GM13976 (cell line): ENCODE results near the gene SFTPA2.
"Not testable (repeated sequence)": the region's sequence is repeated elsewhere in the genome, so short reads cannot be mapped to it uniquely, and the experiment has no call there.

Experiments used
- DNase-seq: peaks from one replicate; pipeline ENCODE4 v3.0.0; 2012; ENCODE audit warnings: low spot score
- in situ Hi-C: fragments of 300-500 bp; cut with MboI; formaldehyde crosslinking; loops from one replicate; pipeline ENCODE4 v1.12.0; 2022; ENCODE audit warnings: low sequenced_read_pairs, mixed read lengths, inconsistent platforms; ENCODE audit not compliant: unreplicated experiment
- TF ChIP-seq, protein P1 (sequence below): IDR thresholded peaks from 2 replicates; pipeline ENCODE4 v1.5.1; 2012; ENCODE audit warnings: borderline replicate concordance, mild to moderate bottlenecking; ENCODE audit not compliant: insufficient read depth; ENCODE audit errors: extremely low read depth, missing control alignments, control extremely low read depth

The SFTPA2 gene

DNA sequence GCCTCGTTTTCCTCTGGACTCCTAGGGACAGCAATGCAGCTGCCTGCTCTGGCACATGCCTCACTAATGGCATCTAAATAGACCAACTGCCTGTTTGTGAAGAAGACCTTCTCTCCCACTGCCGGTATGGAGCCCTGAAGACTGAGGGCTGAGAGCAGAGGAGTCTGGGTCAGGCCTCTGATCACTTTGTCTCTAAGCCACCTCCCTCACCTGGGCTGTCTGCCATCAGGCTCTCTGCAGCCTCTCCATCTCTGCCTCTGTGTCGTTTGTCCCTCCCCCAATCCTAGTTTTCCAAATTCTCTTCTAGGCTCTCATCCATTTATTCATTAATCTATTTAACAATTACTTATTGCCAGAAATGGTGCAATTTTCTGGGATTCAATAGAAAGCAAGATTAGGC lies 35.3 kb upstream of the SFTPA2 start:
- TF ChIP-seq, protein P1, sequence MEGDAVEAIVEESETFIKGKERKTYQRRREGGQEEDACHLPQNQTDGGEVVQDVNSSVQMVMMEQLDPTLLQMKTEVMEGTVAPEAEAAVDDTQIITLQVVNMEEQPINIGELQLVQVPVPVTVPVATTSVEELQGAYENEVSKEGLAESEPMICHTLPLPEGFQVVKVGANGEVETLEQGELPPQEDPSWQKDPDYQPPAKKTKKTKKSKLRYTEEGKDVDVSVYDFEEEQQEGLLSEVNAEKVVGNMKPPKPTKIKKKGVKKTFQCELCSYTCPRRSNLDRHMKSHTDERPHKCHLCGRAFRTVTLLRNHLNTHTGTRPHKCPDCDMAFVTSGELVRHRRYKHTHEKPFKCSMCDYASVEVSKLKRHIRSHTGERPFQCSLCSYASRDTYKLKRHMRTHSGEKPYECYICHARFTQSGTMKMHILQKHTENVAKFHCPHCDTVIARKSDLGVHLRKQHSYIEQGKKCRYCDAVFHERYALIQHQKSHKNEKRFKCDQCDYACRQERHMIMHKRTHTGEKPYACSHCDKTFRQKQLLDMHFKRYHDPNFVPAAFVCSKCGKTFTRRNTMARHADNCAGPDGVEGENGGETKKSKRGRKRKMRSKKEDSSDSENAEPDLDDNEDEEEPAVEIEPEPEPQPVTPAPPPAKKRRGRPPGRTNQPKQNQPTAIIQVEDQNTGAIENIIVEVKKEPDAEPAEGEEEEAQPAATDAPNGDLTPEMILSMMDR, result no peak
- DNase-seq, result no peak
- in situ Hi-C loops, result no loop called here

DNA sequence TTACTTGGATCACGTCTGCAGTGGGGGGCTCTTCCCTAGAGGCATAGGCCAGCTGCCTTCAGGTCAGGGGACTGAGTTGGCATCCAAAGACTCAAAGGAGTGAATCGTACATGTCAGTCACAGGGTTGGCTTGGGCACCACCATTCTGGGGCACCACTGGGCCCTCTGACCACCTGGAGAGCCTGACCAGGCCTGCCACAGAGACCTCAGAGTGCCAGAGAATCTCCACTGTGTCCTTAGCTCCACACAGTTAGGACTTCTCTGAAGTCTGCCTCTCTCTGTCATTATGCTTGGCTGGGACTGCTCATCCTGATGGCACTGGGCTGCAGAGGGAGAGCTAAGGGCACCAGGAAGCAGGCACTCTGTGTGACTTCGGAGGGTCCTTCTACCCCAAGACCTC lies 34.4 kb upstream of the SFTPA2 start:
- DNase-seq, in situ Hi-C loops: not testable (repeated sequence)

DNA sequence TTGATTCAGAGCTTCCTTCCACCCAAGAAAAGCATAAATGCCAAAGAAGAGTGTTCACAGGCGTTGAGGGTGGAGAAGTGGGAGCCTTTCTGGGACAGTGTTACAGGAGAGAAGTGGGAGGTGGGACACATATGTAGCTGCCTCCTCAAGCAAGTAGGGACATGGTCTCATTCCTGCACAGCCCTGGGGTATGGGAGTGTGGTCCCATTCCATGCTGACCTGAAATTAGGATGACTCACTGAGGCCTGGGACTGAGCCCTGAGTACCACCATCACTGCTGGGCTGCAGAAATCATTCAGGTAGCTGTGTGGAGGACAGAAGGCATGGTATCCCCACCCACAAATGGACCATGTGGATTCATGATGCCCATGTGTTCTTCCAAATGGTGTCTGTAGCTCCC lies 33.2 kb upstream of the SFTPA2 start:
- in situ Hi-C loops, result no loop called here
- TF ChIP-seq, protein P1, result no peak
- no peak for DNase-seq

DNA sequence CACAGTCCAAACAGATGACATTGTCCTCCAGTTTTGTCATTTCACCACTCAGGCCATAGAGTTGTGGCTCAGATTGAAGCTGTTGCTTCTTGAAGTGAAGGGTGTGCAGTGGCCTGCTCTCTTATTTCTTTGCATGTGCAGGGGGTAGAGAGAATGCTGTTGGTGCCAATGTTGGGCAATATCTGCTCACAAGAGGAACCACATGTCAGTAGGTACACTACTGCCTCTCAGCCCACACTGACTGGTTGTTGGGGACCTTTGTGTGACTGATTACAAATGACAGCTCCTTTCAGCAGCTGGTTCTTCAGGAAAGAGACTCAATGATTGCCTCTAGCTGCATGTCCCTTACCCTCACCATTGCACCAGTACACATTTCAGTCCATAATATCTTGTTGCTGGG lies 28.6 kb upstream of the SFTPA2 start:
- in situ Hi-C loops, result no loop called here
- no peak for DNase-seq
- TF ChIP-seq, protein P1, result no peak

DNA sequence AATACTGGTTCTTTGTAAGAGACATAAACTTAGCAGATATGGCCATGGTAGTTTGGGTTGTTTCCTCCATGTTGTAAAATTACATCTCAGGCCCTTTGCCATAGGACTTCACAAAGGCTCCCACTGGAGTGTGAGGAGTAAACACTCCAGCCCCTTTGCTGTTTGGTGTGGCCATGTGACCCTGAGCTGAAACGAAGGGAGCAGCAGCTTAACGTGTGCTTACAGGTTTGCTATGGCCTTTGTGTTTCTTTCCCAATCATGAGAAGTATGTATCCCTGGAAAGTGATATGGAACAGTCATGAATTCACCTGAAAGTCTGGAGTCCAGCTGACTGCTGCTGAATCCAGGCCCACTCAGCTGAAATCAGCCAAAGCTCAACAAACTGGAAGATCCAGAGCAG lies 26.7 kb upstream of the SFTPA2 start:
- DNase-seq, result no peak
- TF ChIP-seq, protein P1, result no peak
- in situ Hi-C loops, result no loop called here

DNA sequence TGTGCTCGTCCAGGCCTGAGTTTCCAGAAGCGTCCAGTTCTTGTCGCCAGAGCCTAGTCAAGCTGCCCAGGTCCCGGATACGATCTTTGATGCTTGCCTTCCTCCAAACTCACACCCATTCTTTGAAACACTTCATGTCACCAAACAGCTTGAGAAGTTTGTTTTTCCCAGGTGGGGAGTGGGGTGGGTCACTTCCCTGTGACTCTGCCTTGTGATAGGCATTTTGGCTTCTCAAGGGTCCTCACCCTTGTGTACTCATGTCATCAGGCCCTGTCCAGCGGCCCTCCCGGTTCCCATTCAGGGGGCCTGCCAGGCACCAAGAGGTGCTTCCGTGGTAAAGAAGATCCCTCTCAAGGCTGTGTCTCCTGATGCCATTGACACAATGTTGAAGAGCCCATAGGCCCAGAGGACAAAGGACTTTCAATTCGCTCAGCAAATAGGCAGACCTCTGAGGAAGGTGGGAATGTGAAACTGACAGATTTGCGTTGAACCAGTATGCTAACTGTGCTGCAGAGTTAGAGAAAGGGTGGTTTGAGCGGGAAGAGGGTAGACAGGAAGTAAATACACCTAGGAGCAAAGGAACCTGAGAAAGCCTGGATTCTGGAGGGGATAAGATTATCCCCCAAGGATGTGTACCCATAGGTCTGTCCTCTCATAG lies 25.8 kb upstream of the SFTPA2 start:
- TF ChIP-seq, protein P1, result no peak
- in situ Hi-C loops, result no loop called here
- no peak for DNase-seq

DNA sequence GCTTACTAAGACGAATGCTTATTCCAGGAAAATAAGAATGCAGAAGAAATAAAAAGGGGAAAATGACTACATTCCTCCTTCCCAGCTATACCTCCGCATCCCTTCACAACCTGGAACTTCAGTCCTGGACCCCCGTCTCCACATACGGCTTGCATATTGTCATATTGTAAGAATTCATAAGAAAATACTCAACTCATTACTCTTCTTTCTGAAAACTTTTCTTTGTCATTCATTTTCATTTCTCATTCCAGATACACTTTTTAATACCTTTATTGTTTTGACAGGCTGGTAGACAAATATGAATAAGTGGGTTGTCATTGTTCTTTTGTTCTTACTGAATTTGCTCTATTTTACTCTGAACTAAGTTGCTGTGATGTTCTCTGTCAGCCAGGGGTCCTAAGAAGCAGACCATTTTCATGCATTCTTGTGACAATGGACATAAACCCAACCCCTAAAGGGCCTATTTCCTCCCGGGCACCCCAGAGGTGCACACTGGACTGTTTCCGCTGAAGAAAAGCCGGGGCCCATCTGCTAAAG lies 23.3 kb upstream of the SFTPA2 start:
- TF ChIP-seq, protein P1, result no peak
- in situ Hi-C loops, result no loop called here
- DNase-seq, result no peak

DNA sequence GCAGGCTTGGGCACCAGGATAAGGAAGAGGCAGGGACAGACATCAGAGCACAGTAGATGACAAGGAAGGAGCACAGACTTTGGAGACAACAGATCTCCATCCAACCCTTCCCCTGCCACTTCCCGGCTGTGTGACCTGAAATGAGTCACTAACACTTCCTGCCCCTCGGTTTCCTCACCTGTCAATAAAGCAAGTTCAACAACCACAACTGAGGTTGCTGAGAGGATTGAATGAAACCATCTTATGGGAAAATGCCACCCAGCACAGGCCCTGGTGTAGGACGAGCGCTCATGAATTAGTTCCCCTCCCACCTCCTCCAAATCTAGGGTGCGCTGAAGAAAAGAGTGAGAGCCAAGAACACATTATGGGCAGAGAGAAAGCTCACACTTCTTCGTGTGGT lies 22.7 kb upstream of the SFTPA2 start:
- in situ Hi-C loops, DNase-seq: not testable (repeated sequence)
